ENCODE measurements around the gene CNTLN. TPM values are rescaled to one million over a fixed set of nuclear protein-coding genes. Genes with fewer than 3 reads are reported as not detected.

CNTLN gene
- total and polyA plus RNA-seq, 2 of the 8 experiments (the other 6 are each of a cell fraction or from before 2014, with no cell fraction given), result 4.8 to 10.8 TPM

GRCh38 chr9:17491780-17492179 lies 356.9 kb downstream of the CNTLN start:
- Histone ChIP-seq H3K9me3 (ENCODE audit: insufficient read depth in 2 of 2, low read depth in 1 of 2, low read length in 1 of 2) (no peaks in the 10 kb centered on the region), H4K8ac (ENCODE audit: extremely low read depth, insufficient read depth, low read length) (no peak overlapping the region), H3K9ac (replicated peaks in 1 of 4; ENCODE audit: extremely low read depth in 1 of 4, low read depth in 3 of 4, low read length in 3 of 4) (no peak overlapping the region), H4K20me1 (replicated peaks in 1 of 2; ENCODE audit: control insufficient read depth in 1 of 2, insufficient read depth in 2 of 2, low read length in 2 of 2) (no peaks in the 10 kb centered on the region), H3K4me1 (replicated peaks in 1 of 4; ENCODE audit: control insufficient read depth in 3 of 4, insufficient read depth in 4 of 4, low read length in 3 of 4) (no peaks in the 10 kb centered on the region), H3K4me2 (ENCODE audit: insufficient read depth in 1 of 2, low read depth in 2 of 2, low read length in 2 of 2) (no peak overlapping the region), H2AFZ (ENCODE audit: low read length) (no peak overlapping the region), H2BK20ac (ENCODE audit: low read length) (no peak overlapping the region), H3K79me2 (ENCODE audit: control insufficient read depth in 1 of 2, insufficient read depth in 2 of 2, low read length in 2 of 2) (no peaks in the 10 kb centered on the region), H2BK12ac (ENCODE audit: low read depth, low read length) (no peak overlapping the region), H3K56ac (replicated peaks; ENCODE audit: insufficient read length, low read depth, low read length) (no peak overlapping the region), H3K18ac (ENCODE audit: extremely low read depth, low read length) (no peak overlapping the region), H3K4me3 (ENCODE audit: extremely low read depth in 1 of 4, insufficient read depth in 2 of 4, low read depth in 3 of 4, low read length in 4 of 4) (no peak overlapping the region), H3K36me3 (ENCODE audit: control insufficient read depth in 2 of 4, insufficient read depth in 4 of 4, low read length in 3 of 4) (peaks cover 0 to 2% (median 0%) of the 10 kb centered on the region in 4 experiments; a peak in 1 of 8 replicates), H2BK15ac (ENCODE audit: low read length) (no peak overlapping the region), H4K5ac (ENCODE audit: insufficient read length, low read depth, low read length) (no peak overlapping the region), H3K14ac (ENCODE audit: insufficient read length) (no peak overlapping the region), H3K23ac (ENCODE audit: insufficient read length) (no peak overlapping the region), H3K27me3 (replicated peaks in 1 of 4; ENCODE audit: control insufficient read depth in 3 of 4, extremely low read depth in 1 of 4, insufficient read depth in 3 of 4, low read length in 3 of 4) (no peaks in the 10 kb centered on the region), H2BK5ac (ENCODE audit: low read depth, low read length) (no peak overlapping the region), H2BK120ac (replicated peaks; ENCODE audit: low read depth, low read length) (no peak overlapping the region), H3K23me2 (ENCODE audit: low read depth, low read length) (no peaks in the 10 kb centered on the region), H3K79me1 (ENCODE audit: low read depth, low read length) (no peaks in the 10 kb centered on the region), H3K27ac (ENCODE audit: low read depth, low read length) (no peak overlapping the region), H4K91ac (replicated peaks; ENCODE audit: insufficient read length, low read length) (no peak overlapping the region), H3K4ac (replicated peaks; ENCODE audit: insufficient read length, low read depth, low read length) (no peak overlapping the region), H2AK5ac (ENCODE audit: low read depth, low read length) (no peak overlapping the region)
- ChIA-PET POLR2A (ENCODE audit: partially characterized antibody) (no interaction called here), CTCF (ENCODE audit: partially characterized antibody) (no interaction called here)
- DNase-seq (ENCODE audit: low read depth in 1 of 2, low spot score in 2 of 2), result no peak
- WGBS, 2 experiments (ENCODE audit: extremely low coverage in 1 of 2, insufficient coverage in 1 of 2, insufficient read length in 1 of 2, insufficient replicate concordance in 2 of 2, low coverage in 1 of 2, low lambda C conversion rate in 2 of 2, missing lambda C conversion rate in 1 of 2), result 78% methylated on average over 1 of the region's 1 CpG; no CpG with 5 or more reads in 1 of the 2 experiments
- no peak for FAIRE-seq
- TF ChIP-seq CHD7 (IDR thresholded peaks at IDR 0.05; ENCODE audit: insufficient replicate concordance, low read length), result no peak
